ENCODE measurements around the gene LASP1.

LASP1 gene

DNA sequence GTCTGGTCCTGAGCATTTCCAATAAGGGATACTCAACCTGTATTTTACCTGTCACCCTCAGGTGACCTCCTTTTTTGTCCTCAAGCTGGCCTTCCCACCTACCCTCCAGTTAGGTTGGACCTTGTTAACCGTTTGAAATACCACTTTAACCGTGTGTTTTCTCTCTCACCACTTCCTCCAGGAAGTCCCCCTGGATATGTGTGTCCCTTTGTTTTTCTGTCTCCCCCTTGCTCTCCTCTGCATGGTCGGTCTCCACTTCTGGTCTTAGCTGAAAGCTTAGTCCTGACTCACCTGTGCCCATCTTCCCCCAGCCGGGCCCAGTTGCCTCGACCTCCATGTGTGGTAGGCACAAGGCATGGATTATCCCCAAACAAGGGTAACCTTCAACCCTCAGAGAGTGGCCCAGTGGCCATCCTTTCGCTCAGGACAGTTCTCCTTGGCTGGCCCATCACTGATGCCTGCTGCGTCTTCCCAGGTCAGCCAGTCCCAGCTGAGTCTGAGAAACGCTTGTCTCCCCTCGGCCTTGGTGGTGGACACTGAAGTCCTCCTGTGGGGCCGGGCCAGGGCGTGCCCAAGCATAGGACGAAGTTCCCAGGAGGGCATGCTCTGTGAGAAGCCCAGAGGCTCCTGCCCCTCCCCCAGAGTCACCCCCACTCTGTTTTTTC lies 20.0 kb downstream of the LASP1 start:
- peak overlapping the region in 6 of 11 experiments; percentile 4 to 56 (median 36); a peak in 5 of 22 replicates for H3K9ac ChIP-seq
- H3K9me3 ChIP-seq (replicated peaks in 1 of 11): no peaks in the 10 kb centered on the region
- H3K27ac ChIP-seq: peak overlapping the region in 8 of 11 experiments; percentile 8 to 56 (median 32); a peak in 11 of 22 replicates
- H3K4me2 ChIP-seq: peak overlapping the region in 6 of 11 experiments; percentile 2 to 95 (median 44); a peak in 11 of 22 replicates
- H4K20me1 ChIP-seq: peaks cover 27 to 98% (median 50%) of the 10 kb centered on the region in 11 experiments; a peak in 20 of 22 replicates
- H3K27me3 ChIP-seq: no peaks in the 10 kb centered on the region
- peaks cover 63 to 100% (median 90%) of the 10 kb centered on the region in 10 experiments for H3K4me1 ChIP-seq
- TF ChIP-seq Cebpa-rat (IDR thresholded peaks at IDR 0.05): no peak
- peaks cover 61 to 97% (median 91%) of the 10 kb centered on the region in 11 experiments for H3K36me3 ChIP-seq
- no peak overlapping the region for H3K4me3 ChIP-seq

DNA sequence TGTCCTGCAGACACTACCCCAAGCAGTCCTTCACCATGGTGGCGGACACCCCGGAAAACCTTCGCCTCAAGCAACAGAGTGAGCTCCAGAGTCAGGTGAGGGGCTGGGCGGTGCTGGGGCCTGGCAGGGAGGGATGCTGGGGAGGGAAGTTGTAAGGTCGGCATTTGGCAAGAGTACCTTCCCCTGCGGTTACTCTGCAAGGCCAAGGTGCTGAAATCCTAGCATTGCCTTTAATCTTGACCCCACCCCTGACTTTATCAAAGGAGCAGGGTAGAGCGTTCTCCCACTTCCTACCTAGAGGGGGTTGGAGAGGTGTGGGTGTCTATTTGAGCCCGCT lies 20.5 kb downstream of the LASP1 start:
- Histone ChIP-seq H3K27ac (peak overlapping the region in 8 of 11 experiments; percentile 8 to 56 (median 32); a peak in 11 of 22 replicates), H3K4me1 (peaks cover 58 to 100% (median 88%) of the 10 kb centered on the region in 10 experiments), H3K4me2 (peak overlapping the region in 7 of 11 experiments; percentile 2 to 95 (median 41); a peak in 11 of 22 replicates), H3K4me3 (no peak overlapping the region), H3K9me3 (replicated peaks in 1 of 11) (no peaks in the 10 kb centered on the region), H3K27me3 (no peaks in the 10 kb centered on the region), H3K9ac (peak overlapping the region in 8 of 11 experiments; percentile 8 to 56 (median 45); a peak in 10 of 22 replicates), H4K20me1 (peaks cover 23 to 93% (median 45%) of the 10 kb centered on the region in 11 experiments; a peak in 20 of 22 replicates), H3K36me3 (peaks cover 58 to 97% (median 91%) of the 10 kb centered on the region in 11 experiments)
- TF ChIP-seq Cebpa-rat (IDR thresholded peaks at IDR 0.05): no peak

DNA sequence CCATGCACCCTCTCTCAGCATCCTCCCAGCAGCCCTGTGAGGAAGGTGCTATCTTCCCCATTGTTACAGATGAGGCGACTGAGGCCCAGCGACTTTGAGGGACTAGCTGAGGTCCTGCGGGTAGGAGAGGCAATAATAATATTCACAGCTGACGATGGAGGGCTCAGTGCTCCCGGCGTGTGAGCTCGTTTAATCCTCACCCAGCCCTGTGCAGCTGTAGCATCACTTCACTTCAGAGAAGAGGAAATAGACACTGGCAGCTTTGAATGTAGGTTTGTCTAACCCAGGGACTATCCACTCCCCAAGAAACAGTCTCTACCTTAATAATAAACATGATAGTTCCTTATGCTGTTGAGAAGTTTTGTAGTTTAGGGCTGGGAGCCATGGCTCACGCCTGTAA lies 21.6 kb downstream of the LASP1 start:
- H4K20me1 ChIP-seq: peaks cover 13 to 86% (median 35%) of the 10 kb centered on the region in 11 experiments; a peak in 20 of 22 replicates
- H3K36me3 ChIP-seq: peaks cover 58 to 97% (median 92%) of the 10 kb centered on the region in 11 experiments
- H3K4me2 ChIP-seq: peak overlapping the region; percentile 67 to 98 (median 85)
- no peak overlapping the region for H3K4me3 ChIP-seq
- H3K4me1 ChIP-seq: peaks cover 55 to 100% (median 88%) of the 10 kb centered on the region in 10 experiments
- peak overlapping the region in 10 of 11 experiments; percentile 28 to 63 (median 53); a peak in 11 of 22 replicates for H3K9ac ChIP-seq
- no peaks in the 10 kb centered on the region for H3K9me3 ChIP-seq (replicated peaks in 1 of 11)
- no peaks in the 10 kb centered on the region for H3K27me3 ChIP-seq
- no peak for TF ChIP-seq Cebpa-rat (IDR thresholded peaks at IDR 0.05)
- peak overlapping the region in 9 of 11 experiments; percentile 10 to 99 (median 80); a peak in 14 of 22 replicates for H3K27ac ChIP-seq

DNA sequence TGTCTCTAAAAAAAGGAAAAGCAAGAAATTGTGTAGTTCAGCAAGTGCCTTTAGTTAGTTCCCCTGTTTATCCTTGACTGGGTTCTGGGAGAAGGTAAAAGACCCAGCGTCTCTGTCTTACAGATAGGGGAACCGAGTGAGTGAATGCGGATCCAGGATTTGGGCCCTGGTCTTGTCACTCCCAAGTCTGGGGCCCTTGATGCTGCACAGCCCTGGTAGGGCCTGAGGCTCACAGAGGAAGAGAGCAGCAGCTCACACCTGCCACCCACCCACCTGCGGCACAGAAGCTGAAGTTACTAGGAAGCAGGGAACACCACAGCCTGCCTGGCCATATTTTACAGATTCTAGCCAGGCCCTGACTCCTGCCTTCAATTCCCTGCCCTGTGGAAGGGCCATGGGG lies 22.2 kb downstream of the LASP1 start:
- no peak overlapping the region; a peak in 2 of 20 replicates for H3K4me3 ChIP-seq
- no peak for TF ChIP-seq Cebpa-rat (IDR thresholded peaks at IDR 0.05)
- peaks cover 56 to 100% (median 88%) of the 10 kb centered on the region in 10 experiments for H3K4me1 ChIP-seq
- peak overlapping the region; percentile 38 to 67 (median 57); a peak in 20 of 22 replicates for H3K9ac ChIP-seq
- no peaks in the 10 kb centered on the region for H3K27me3 ChIP-seq
- peaks cover 55 to 97% (median 90%) of the 10 kb centered on the region in 11 experiments for H3K36me3 ChIP-seq
- H3K9me3 ChIP-seq (replicated peaks in 1 of 11): no peaks in the 10 kb centered on the region
- peak overlapping the region; percentile 67 to 98 (median 85) for H3K4me2 ChIP-seq
- peaks cover 7 to 86% (median 28%) of the 10 kb centered on the region in 11 experiments; a peak in 18 of 22 replicates for H4K20me1 ChIP-seq
- peak overlapping the region in 10 of 11 experiments; percentile 41 to 99 (median 78); a peak in 19 of 22 replicates for H3K27ac ChIP-seq

DNA sequence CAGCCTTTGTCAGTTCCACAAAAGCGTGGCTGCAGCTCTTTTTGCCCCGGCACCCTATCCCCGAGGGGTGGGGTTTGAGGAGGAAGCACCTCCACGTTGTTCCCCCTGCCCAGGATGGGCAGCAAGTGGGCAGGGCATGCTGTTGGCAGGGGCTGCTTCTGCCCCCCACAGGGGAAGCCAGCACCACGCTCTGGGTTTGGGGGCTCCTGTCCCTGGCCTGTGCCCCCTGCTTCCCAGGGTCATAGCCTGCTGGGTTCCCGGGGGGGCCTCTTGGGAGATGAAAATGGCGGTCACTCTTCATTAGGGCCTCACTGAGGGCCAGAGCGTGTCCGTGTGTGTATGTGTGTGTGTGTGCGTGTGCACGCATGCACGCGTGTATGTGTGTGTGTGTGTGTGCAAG lies 22.8 kb downstream of the LASP1 start:
- H3K9me3 ChIP-seq (replicated peaks in 1 of 11): no peaks in the 10 kb centered on the region
- H3K27ac ChIP-seq: peak overlapping the region; percentile 35 to 99 (median 76); a peak in 19 of 22 replicates
- peaks cover 49 to 97% (median 90%) of the 10 kb centered on the region in 11 experiments for H3K36me3 ChIP-seq
- no peaks in the 10 kb centered on the region for H3K27me3 ChIP-seq
- H3K9ac ChIP-seq: peak overlapping the region; percentile 38 to 68 (median 57); a peak in 21 of 22 replicates
- no peak for TF ChIP-seq Cebpa-rat (IDR thresholded peaks at IDR 0.05)
- H3K4me2 ChIP-seq: peak overlapping the region; percentile 67 to 98 (median 85)
- peaks cover 62 to 100% (median 89%) of the 10 kb centered on the region in 10 experiments for H3K4me1 ChIP-seq
- peaks cover 2 to 86% (median 23%) of the 10 kb centered on the region in 11 experiments; a peak in 18 of 22 replicates for H4K20me1 ChIP-seq
- H3K4me3 ChIP-seq: peak overlapping the region in 2 of 10 experiments; percentile 18 to 38; a peak in 3 of 20 replicates

DNA sequence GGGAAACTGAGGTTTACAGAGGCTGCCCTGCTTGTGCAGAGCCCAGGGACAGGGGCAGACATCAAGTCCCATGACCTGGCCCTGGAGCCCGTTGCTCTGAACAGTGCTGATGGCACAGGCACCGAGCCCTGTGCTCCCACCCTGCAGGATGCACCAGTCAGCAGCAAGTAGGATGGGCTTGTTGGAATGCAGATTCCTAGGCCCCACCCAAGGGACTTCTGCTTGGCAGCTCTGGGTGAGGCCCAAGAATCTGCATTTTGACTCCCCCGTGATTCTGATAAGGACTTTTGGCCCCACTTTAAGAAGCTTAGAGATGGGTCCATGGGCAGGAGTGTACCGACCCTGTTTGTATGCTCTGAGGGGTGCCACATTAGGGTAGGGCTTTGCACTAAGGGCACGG lies 23.3 kb downstream of the LASP1 start:
- Histone ChIP-seq H3K4me1 (peaks cover 66 to 100% (median 93%) of the 10 kb centered on the region in 10 experiments), H4K20me1 (peaks cover 0 to 82% (median 19%) of the 10 kb centered on the region in 11 experiments; a peak in 14 of 22 replicates), H3K27me3 (no peaks in the 10 kb centered on the region), H3K27ac (peak overlapping the region; percentile 35 to 99 (median 76); a peak in 20 of 22 replicates), H3K4me2 (peak overlapping the region; percentile 67 to 98 (median 85)), H3K9ac (peak overlapping the region in 10 of 11 experiments; percentile 26 to 71 (median 63); a peak in 20 of 22 replicates), H3K9me3 (replicated peaks in 1 of 11) (no peaks in the 10 kb centered on the region), H3K4me3 (peak overlapping the region in 2 of 10 experiments; percentile 18 to 38; a peak in 4 of 20 replicates), H3K36me3 (peaks cover 44 to 95% (median 85%) of the 10 kb centered on the region in 11 experiments)
- no peak for TF ChIP-seq Cebpa-rat (IDR thresholded peaks at IDR 0.05)

DNA sequence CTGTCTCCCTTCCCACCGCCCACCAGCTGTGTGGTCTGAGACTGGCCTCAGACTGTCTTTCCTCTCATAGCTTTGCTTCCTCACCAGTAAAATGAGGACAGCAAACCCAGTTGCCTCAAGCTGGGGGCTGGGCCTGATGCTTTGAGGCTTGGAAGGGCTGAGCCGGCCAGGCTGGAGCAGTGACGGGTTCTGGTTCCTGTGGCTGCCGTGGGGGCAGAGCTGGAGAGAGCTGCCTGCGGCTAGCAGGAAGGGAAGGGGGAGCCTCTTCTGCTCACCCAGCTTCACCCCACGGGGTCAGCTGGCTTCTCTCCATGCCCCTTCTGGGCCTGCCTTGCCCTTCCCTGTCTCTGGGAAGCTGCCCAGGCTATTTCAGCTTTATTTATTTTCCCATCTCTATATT lies 23.7 kb downstream of the LASP1 start:
- no peak overlapping the region for H3K4me3 ChIP-seq
- no peaks in the 10 kb centered on the region for H3K27me3 ChIP-seq
- peaks cover 39 to 94% (median 80%) of the 10 kb centered on the region in 11 experiments for H3K36me3 ChIP-seq
- H3K9me3 ChIP-seq (replicated peaks in 1 of 11): no peaks in the 10 kb centered on the region
- peak overlapping the region; percentile 26 to 71 (median 63); a peak in 21 of 22 replicates for H3K9ac ChIP-seq
- peak overlapping the region; percentile 67 to 98 (median 85) for H3K4me2 ChIP-seq
- peaks cover 71 to 100% (median 97%) of the 10 kb centered on the region in 10 experiments for H3K4me1 ChIP-seq
- peaks cover 0 to 77% (median 14%) of the 10 kb centered on the region in 11 experiments; a peak in 13 of 22 replicates for H4K20me1 ChIP-seq
- H3K27ac ChIP-seq: peak overlapping the region; percentile 43 to 99 (median 76); a peak in 21 of 22 replicates
- no peak for TF ChIP-seq Cebpa-rat (IDR thresholded peaks at IDR 0.05)

DNA sequence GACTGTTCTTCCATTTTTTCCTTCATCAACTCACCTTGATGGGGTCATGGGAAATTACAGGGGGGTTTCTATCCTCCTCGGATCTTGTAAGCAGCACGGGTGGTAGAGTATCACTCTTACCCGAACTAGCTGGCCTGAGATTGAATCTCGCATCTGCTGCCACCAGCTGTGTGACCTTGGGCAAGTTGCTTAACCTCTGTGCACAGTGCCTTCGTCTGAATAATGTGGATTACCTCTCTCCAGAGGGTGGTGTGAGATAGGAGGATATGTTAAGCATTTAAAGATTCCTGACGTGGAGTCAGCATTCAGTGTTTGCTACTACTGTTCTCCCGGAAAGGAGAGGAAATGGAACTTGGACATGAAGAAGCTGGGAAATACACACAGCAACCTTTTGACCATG lies 24.4 kb downstream of the LASP1 start:
- H4K20me1 ChIP-seq: peaks cover 0 to 71% (median 10%) of the 10 kb centered on the region in 11 experiments; a peak in 11 of 22 replicates
- H3K4me2 ChIP-seq: peak overlapping the region; percentile 67 to 98 (median 85); a peak in 20 of 22 replicates
- H3K27me3 ChIP-seq: no peaks in the 10 kb centered on the region
- H3K4me1 ChIP-seq: peaks cover 78 to 100% (median 100%) of the 10 kb centered on the region in 10 experiments
- H3K9me3 ChIP-seq (replicated peaks in 1 of 11): no peaks in the 10 kb centered on the region
- H3K36me3 ChIP-seq: peaks cover 33 to 88% (median 73%) of the 10 kb centered on the region in 11 experiments
- no peak for TF ChIP-seq Cebpa-rat (IDR thresholded peaks at IDR 0.05)
- no peak overlapping the region for H3K4me3 ChIP-seq
- H3K9ac ChIP-seq: peak overlapping the region; percentile 26 to 71 (median 63); a peak in 15 of 22 replicates
- H3K27ac ChIP-seq: peak overlapping the region; percentile 43 to 99 (median 76); a peak in 21 of 22 replicates

Data from BLaER1 treated with 17β-estradiol and CSF1 and Interleukin-3, amounts not matched to agents 10 nM and 100 nM (cell line).